DMS79 treated with DMSO at 0.1 percent for 48 hours (cell line): ENCODE data around the gene EVI5L.

ENCODE experiments used
- DNase-seq: peaks from one replicate; lab custom pipeline; 2025; lab: John Stamatoyannopoulos, UW

EVI5L gene

DNA sequence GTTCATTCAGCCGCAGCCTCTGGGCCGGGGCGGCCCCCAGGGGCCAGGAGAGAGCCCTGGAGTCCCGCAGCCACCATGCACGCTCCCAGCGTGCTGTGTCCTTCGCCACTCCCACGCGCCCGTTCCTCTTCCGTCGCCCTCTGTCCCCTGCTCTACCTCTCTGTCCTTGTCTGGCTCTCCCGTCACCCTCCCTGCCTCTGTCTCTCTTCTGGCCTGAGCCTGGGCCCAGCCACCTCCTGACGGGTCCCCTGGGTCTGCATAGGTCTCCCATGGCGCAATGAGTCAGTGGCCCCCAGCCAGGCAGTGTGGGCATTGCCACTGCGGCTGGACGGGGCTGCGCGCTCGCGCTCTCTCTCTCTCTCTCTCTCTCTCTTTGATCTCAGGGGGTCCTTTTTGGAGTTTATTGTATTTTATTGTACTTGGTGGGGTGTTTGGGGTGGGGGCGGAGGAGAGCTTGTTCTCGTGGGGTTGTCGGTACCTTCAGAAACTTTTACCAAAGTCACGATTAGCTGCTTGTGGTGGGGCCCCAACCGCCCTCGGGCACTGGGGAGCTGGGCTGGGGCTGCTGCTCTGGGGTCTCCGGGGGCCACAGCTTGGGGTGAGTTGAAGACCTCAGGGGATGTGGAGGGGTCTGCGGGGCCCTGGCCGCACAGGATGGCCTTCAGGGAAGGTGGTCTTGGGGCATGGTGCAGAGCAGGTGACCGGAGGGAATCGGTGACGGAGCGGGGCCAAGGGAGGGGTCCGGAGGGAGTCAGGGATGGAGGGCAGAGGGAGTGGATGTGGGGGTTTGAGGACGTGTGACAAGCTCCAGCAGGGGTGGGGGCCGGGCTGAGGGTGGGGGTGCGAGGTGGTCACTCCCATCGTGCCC lies 82.9 kb downstream of the EVI5L start:
- DNase-seq, result no peak

DNA sequence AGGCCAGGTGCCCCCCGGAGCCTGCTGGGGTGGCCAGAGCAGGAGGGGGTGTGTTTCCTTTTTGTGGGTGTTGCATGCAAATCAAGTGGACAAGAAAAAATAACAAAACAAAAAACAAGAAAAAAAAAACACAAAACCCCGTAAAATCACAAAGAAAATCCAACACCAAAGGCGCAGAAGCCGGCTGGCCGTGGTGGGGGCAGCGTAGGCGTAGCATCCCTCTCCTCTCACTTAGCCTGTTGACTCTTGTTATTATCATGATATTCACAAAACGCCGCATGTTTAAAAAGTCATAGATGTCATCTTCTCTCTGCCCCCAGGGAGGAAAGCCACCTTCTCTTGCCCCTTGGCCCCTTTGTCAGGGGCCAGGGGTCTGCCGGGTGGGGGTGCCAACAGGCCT lies 83.6 kb downstream of the EVI5L start:
- no peak for DNase-seq

DNA sequence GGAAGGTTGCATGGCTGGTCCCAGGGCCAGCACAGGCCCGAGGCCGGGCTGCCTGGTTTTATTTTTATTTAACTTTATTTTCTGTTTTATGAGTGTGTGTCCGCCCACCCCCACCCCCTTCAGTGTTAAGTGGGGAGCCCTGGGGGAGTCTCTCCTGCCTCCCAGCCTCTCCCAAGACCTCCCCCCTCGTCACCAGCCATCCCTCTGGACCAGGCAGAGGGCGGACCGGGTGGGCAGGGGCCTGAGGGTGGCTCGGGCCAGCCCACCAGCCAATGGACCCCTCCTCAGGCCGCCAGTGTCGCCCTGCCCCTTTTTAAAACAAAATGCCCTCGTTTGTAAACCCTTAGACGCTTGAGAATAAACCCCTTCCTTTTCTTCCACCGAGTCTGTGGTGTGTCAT lies 84.1 kb downstream of the EVI5L start:
- no peak for DNase-seq
